Superior temporal gyrus (tissue), 1 donor: ENCODE measurements around the gene TBKBP1.
"Not testable (repeated sequence)": the region's sequence is repeated elsewhere in the genome, so short reads cannot be mapped to it uniquely, and the experiment has no call there.

Experiments
- DNase-seq: peaks from one replicate; pipeline ENCODE4 v3.0.0-alpha.2; 2016; ENCODE audit errors: extremely low spot score

TBKBP1 gene

DNA sequence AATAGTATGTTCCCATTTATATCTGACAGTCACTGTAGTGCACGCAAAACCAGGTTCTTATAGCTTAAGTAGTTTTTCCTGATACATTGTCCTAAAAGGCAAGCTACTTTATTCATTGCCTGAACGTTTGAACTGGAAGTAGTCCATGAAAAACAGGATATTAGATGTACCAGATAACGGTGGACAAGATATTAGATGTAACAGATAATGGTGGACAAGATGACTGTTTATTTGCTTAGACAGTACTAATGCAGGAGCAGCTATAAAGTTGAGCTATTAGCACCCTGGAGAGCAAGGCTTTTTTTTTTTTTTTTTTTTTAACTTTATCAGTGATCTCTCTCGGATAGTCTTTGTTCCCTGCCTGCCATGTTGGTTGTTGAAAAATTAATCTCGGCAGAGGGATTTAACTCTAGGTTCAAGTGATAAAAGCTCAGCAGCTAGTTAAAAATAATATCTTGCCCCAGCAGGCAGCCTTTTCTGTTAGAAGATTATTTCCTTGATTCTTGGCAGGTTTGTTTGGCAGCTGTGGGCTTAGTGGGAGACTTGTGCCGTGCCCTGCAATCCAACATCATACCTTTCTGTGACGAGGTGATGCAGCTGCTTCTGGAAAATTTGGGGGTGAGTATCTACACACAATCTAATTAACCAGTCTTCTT is 17.3 kb upstream of the TBKBP1 start:
- DNase-seq, result no peak

DNA sequence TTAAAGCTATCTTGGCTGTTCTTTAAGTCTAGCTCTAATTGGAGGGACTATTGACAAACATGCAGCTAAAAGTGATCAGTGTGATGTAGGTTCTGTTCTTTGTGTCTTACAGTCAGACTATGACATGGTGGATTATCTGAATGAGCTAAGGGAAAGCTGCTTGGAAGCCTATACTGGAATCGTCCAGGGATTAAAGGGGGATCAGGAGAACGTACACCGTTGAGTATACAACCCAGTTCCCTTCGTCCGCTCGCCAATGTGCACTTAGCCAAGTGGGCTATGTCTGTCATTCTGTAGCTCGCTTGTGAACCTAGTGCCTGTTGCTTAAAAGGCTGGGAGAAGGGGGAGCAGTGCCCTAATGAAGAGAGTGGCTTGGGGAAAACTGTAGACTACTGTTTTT is 15.8 kb upstream of the TBKBP1 start:
- DNase-seq, result no peak

DNA sequence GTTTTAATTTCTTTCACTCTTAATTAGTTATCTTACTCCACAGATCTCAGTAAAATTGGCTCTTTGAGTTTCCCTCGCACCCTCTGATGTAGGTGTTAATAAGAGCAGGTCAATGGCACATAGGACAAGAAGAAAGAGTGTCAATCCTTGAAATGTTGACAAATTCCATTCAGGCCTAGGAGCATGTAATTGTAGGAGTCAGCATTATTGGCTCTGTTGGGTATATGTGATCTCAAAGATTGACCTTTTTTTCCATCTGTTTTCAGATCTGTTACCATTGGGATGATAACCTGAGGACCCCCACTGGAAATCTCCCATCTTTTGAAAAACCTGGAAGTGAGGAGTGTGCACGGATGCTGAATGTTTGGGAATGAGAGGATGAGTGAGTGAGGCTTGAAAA is 11.8 kb upstream of the TBKBP1 start:
- no peak for DNase-seq

DNA sequence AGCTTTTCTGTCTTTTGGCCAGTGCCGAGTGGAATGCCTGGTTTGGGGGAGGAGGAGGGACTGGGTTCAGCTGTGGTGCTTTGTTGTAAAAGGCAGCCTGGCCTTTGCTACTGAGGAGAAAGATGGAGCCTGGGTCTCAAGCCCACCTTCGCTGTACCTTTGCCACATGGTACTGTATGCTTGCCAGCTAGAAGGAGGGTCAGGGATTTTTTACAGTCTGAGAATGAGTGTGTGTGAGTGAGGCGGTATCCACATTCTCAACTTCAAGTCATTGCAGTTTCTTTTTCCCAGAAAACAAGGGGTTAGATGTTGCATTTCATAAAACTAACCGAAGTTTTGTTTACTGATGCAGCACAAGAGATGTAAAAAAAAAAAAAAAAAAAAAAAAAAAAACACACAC is 11.2 kb upstream of the TBKBP1 start:
- not testable (repeated sequence) for DNase-seq

DNA sequence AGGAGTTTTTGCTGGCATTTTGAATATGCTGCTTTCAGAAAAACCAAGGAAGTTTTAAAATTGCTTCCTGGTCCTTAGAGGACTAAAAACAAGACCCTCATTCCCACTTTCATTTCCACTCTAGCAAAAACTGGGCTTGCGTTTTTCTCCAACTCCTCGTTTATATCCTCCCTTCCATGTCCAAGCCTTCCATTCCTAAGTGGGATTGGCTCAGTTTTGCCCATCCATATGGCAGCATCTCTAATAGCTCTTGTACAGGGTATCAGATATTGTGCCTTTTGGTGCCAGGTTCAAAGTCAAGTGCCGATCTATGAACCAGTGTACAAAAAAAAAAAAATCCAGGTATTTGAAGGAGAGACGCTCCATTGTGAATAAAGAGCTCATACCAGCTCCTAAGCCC is 9.9 kb upstream of the TBKBP1 start:
- no peak for DNase-seq

DNA sequence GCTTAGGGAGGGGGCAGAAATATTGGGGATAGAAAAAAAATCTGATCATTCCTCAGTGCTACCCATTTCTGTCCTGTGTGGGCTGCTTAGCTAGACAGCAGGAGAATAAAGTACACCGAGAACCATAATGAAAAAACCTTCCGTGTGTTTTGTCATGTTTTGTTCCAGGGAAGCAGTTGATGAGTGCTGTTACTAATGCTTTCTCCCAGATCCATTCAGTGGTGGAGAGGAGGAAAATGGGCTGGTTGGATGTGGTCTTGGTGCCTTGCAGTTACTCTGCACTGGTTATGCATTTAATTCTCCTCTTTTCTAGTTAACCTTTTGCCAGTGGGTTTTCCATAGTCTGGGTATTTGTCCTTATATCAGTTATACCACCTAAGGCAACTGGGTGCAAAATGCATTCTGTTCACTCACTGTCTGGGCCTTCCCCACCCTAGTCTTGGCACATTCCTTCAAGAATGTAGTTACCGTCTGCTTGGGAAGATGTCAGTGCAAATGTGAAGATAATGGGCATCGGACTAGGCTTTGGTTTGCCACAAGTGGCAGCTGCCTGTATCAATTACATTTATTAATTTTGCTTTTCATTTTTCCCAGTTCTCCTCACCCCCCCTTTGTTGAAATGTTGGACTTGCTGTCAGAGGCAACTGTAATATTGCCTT is 9.3 kb upstream of the TBKBP1 start:
- DNase-seq, result no peak

DNA sequence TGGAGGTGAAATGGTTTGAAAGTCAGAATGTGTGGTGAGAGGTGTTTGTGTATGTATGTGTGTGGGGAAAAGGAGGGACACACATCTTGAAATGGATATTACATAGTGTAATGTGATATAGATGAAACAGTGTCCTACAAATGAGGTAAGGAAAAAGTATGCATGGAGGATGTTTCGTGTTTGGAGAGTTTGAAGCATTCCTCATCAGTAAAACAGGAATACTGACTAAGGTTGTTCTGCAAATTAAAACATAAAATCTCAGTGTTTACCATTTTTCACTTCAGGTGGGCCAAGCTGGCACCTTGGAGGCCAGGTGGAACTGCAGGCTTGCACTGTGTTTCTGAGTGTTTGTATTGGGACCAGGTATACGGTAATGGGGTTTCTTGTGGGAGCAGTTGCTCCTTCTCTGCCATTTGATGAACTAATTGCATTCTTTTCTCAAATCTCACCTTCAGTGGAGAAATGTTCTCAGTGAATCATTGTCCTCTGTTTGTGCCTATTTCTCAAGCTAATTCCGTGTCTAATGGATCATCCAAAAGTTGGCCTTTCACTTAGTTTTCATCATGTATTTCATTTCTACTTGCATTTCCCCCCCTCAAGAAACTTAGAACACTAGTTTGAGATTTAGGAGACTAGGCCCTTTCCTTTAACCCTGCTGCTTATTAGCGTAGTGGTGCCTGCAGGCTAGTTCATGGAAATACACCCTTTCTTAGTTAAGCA is 8.2 kb upstream of the TBKBP1 start:
- no peak for DNase-seq

DNA sequence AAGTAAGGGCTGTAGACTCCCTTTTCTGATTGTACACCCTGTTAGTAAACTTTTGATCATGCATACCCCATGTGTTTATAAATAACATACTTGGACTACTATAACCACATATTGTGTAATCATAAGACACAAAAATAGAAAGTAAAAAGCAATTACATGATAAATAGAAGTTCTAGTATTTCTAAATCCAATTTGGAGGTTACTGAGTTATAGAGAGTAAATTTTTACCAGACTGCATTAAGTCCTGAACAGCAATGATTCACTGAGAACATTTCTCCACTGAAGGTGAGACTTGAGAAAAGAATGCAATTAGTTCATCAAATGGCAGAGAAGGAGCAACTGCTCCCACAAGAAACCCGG is 7.7 kb upstream of the TBKBP1 start:
- DNase-seq, result no peak

DNA sequence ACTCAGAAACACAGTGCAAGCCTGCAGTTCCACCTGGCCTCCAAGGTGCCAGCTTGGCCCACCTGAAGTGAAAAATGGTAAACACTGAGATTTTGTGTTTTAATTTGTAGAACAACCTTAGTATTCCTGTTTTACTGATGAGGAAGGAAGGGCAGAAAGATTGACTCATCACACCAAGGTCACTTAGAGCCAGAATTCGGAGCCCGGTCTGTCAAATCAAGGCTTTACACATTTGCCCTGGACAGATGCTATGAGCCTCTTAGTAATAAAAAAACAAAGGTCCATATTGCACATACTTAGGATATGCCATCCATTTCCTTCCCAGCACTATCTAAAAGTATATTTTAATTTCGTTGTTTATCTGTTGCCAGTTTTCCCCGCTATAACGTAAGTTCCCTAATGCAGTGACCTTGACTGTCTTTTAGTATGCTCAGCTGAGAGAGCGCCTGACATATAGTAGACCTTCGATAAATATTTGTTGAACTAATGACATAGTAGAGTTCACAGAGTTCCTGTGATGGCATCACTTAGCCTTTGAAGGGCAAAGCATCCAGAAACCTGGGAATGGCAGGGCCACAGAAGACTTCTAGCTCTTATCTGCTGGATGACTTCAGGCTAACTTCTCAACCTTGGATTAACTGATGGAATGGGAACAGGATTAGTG is 7.2 kb upstream of the TBKBP1 start:
- no peak for DNase-seq

DNA sequence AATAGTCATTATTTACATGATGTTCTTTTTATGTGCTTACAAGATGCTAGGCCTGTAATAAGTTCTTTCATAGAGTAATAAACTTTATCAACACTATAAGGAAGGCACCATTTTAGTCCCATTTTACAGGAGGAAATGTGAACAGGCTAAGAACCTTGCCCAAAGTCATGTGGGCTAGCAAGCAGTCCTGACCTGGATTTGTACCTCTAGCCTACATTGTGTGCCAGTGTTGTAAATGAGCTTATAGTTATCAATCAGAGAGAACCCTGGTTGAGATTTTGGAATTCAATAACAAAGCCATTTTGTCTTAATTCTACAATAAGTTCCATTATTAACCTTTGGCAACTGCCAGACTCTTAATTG is 6.7 kb upstream of the TBKBP1 start:
- DNase-seq, result no peak

DNA sequence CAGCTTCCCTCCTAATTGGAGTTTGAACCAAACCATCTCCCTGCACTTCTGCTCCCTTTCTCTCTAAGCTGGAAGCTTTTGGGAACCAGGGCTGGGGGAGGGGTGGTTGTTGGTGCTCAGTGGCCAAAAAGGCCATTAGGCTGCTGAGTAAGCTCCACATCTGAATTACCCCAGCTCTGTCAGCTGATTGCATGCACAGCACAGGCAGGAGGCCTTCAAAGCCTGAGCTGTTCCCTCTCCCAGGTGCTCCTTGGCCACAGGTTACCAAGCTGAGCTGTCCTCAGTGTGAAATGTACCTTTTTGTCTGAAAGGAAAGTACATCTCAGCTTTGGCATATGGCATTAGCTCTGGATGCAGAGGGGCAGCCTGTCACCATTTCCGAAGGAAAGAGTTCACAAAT is 6.2 kb upstream of the TBKBP1 start:
- DNase-seq, result no peak

DNA sequence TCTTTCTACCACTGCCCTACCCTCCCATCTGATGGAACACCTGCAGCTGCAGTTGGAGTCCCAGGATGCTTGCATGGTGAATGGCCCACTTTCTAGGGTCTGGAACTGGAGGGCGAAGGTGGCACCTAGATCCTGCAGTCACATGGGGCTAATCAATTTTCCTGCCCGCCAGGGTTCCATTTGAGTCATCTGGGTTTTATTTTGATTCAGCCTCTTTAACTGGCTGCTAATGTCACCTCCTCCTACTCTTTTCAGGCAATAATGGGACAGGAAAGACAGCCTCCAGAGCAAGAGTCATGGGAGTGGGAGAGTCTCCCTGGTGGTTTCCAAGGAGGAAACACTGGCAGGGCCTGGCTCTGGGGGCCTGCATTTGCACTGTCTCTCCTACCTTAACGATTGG is 3.8 kb upstream of the TBKBP1 start:
- no peak for DNase-seq

DNA sequence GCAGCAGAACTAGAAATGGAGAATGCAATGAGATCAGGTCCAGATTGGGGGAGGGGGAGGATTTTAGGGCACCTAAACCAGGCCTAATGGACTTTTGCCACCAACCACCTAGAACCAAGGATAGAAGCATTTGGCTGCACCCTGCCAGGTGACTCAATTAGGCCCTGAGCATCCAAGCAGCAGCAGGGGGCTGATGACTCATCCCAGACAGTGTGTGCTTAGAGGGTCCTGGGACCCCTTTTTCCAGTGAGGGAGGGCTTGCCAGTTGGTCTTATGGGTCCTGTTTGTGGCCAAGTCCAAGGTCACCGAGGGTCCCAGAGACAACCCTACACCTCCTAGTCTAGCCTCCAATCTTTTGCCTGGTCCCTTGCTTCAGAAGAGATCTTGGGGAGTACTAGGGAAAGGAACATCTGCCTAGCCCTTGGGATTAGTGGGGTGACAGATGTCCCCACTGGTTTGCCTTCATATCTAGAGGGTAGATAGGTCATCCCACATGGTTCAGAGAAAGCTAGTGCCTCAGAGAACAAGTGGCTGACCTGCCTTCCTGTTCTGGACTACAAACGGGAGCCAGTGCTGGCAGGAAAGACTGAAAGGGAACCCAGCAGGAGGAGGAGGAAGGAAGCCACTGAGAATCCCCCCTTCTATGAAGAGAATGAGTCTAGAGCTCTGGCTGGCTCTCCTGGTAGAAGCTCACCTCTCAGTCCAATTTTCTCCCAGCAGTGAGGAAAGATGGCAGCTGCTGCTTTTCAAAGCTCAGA is 1.6 kb upstream of the TBKBP1 start:
- DNase-seq, result no peak

DNA sequence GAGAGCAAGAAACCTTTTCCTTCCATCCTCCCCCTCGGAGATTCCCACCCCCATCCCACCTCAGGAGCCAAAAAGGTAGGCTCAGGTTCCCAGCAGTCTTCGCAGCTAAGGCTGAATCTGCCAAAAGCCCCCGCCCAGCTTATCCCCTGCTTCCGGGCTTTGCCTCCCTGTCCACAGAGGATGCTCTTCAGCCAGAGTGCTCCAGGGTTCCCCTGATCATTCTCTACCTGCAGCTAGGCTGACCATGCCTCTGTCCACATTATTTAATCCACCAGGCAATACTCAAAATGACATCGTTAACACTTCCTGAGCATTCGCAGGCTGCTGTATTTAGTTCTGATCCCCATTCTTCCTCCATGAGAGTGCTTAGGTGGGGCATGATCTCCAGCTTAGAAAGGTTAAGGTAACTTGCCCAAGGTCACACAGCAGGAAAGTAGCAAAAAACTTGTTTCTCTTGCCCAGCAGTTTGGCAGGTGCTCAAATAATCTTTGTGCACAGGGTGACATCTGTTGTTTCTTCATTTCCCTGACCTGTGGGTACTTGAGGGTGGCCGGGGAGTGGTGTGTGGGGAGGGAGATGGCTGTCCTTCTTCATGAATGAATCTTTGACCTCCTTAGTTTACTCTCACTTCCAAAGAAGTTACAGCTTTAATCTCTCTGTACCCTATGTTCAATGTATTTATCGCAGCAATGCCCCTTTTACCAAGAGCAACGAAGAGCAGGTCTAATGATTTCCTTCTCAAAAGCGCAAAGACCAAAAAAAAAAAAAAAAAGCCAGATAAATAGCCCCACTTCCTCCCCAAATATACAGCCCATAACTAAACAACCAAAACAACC is 848 bp upstream of the TBKBP1 start:
- DNase-seq, result no peak

DNA sequence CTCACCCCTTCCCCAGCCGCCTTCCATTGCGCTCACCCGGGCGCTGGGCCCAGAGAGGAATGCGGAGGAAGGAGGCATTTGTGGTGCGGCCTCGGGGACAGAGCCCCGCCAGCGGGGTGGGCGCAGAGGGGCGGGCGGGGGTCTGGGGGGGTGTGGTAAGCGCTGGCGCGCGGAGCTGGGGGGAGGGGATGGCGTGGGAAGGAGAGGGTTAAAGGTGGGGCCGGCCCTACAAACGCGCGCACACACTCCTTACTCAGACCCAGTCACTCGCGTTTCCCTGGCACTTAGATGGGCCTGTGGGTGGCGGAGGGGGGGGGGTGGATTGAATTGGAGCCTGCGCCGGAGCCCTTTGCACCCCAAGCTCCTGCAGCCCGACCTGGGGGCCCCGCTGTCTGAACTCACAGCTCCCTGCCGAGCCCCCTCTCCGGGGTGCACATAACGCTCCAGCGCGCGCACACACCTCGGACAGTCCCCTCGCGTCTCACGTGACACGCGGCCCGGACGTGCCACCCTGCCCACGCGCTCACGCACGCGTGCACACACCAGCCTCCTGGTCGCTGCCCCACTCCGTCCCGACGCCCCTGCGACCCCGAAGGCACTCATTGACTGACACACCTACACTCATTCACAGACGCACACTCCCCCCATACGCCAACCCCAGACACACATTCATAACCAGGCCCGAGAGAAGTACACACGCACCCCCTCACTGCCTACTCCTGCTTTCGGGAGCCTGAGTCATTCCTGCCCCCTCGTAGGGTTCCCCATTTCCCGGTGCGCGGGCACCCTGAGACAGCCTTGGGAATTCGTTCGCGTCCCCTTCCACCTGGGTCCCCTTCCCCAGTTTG is 844 bp downstream of the TBKBP1 start:
- no peak for DNase-seq

DNA sequence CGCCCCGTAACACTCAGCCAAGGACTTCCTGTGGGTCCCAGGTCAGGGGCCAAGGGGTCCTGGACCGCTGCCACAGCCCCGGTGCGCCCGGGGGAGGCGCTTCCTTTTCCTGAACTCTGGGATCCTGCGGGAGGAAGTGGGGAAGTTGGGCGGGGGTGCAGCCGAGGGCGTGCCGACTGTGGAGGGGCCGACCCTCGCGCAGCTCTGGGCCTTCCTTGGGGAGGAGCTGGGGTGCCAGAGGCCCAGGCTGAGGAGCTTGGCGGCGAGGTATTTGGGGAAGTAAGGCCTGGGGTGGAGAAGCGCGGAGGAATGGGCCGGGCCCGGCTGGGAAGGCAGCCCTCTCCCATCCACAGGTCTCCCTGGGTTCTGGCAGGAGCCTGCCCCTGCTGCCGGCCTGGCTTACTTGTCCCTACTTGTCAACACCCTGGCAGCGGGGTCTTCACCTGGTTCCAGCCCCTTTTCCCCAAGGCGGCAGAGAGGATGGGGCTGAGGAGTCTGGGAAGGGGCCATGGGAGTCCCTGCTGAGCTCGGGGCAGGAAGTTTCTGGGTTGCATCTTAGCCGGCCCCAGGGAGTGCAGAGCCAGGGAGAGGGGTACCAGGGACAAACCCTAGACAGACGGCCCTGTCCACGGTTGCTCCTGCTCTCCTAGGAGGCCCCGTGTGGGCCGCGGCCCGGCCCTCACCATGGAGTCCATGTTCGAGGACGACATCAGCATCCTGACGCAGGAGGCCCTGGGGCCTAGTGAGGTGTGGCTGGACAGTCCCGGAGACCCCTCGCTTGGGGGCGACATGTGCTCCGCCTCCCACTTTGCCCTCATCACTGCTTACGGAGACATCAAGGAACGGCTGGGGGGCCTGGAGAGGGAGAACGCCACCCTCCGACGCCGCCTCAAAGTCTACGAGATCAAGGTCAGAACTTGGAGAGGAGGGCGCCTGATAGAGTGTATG is 1.7 kb downstream of the TBKBP1 start:
- DNase-seq, result no peak

DNA sequence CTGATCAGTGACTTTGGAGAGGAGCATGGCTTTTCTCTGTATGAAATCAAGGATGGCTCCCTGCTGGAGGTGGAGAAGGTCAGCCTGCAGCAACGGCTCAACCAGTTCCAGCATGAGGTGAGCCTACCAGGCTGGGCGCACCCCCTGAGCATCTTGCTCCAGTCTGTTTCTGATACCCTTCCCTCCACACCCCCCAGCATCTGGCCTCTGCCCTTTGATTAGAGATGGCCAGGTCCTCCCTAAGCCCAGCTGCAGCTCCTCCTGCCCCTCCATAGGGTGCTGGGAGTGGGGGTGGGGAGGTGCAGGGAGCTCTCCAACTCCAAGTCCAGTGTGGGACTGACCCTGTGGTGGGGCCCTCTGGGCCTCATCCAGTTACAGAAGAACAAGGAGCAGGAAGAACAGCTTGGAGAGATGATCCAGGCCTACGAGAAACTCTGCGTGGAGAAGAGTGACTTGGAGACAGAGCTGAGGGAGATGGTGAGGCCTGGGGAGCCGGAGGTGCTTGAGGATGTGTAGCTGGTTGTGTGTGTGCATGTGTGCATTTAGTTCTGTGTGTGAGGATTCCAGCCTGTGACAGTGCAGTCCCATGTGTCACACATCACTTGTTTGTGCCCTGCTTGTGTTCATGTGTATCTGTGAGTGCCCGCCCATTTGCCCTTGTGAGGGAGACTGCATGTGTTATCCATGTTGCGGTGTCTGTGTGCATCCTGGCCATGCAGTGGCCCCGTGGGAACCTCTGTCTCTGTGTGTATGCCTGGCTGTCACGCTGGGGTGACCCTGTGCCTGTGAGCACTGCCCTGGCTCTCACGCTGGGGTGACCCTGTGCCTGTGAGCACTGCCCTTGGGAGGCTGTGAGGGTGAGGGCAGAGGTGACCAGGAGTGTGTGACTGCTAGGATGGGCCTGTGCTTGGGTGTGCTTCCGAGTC is 3.0 kb downstream of the TBKBP1 start:
- no peak for DNase-seq
